CD4-positive, alpha-beta memory T cell (primary cell): Measurements from ENCODE around the gene ASTN2. TPM values are rescaled to one million over a fixed set of nuclear protein-coding genes. Genes with fewer than 3 reads are reported as not detected.

Experiments
- CTCF ChIA-PET: fragments of 350-600 bp; sonication (Branson Sonifier 250); formaldehyde crosslinking; loops from one replicate; lab custom pipeline; 2021; ENCODE audit warnings: inconsistent platforms; ENCODE audit not compliant: partially characterized antibody; lab: Charles Lee
- POLR2A ChIA-PET: fragments of 350-600 bp; sonication (Branson Sonifier 250); formaldehyde crosslinking; loops from one replicate; lab custom pipeline; 2021; ENCODE audit not compliant: partially characterized antibody; lab: Charles Lee
- DNase-seq, 5 donors: peaks; one replicate each; pipeline versions ENCODE4 v3.0.0 to v3.0.0-alpha.2; 2020 to 2022; ENCODE audit warnings: mixed read lengths in 1 of 5
- H3K27ac ChIP-seq: one replicate; pipeline ENCODE4 v1.7.0; 2013; ENCODE audit warnings: low read depth, low read length
- H3K27me3 ChIP-seq: 2 replicates; pipeline ENCODE4 v1.7.0; 2013; ENCODE audit warnings: mild to moderate bottlenecking, low read length, moderate library complexity; ENCODE audit not compliant: insufficient read depth
- H3K36me3 ChIP-seq: 2 replicates; pipeline ENCODE4 v1.7.0; 2013; ENCODE audit warnings: mild to moderate bottlenecking, low read length, moderate library complexity; ENCODE audit not compliant: insufficient read depth
- H3K4me1 ChIP-seq: 2 replicates; pipeline ENCODE4 v1.7.0; 2013; ENCODE audit warnings: mild to moderate bottlenecking, low read length, moderate library complexity; ENCODE audit not compliant: insufficient read depth
- H3K4me3 ChIP-seq, 2 donors: one replicate each; pipeline ENCODE4 v1.7.0; 2013; ENCODE audit warnings: low read length in 2 of 2, mild to moderate bottlenecking in 1 of 2
- H3K9me3 ChIP-seq, 2 donors: one replicate each; pipeline ENCODE4 v1.7.0; 2013; ENCODE audit warnings: low read length in 2 of 2, control low read depth in 1 of 2; ENCODE audit not compliant: control insufficient read depth in 1 of 2
- H3K27ac Mint-ChIP-seq, 7 donors: one replicate each; pipeline ENCODE4 v1.8.0; 2020 to 2021; ENCODE audit warnings: mixed read lengths in 7 of 7, mild to moderate bottlenecking in 6 of 7, inconsistent platforms in 3 of 7, moderate library complexity in 3 of 7
- H3K27me3 Mint-ChIP-seq, 2 donors: one replicate each; pipeline ENCODE4 v1.8.0; 2020 to 2021; ENCODE audit warnings: mixed read lengths in 2 of 2
- H3K36me3 Mint-ChIP-seq, 2 donors: one replicate each; pipeline ENCODE4 v1.8.0; 2020 to 2021; ENCODE audit warnings: mixed read lengths in 2 of 2, inconsistent platforms in 1 of 2, mild to moderate bottlenecking in 1 of 2
- H3K4me1 Mint-ChIP-seq, 4 donors: one replicate each; pipeline ENCODE4 v1.8.0; 2020 to 2021; ENCODE audit warnings: mixed read lengths in 4 of 4, mild to moderate bottlenecking in 1 of 4
- H3K4me3 Mint-ChIP-seq, 8 donors: one replicate each; pipeline ENCODE4 v1.8.0; 2020 to 2021; ENCODE audit warnings: mixed read lengths in 8 of 8, mild to moderate bottlenecking in 7 of 8, moderate library complexity in 6 of 8, inconsistent platforms in 3 of 8
- H3K9me3 Mint-ChIP-seq, 8 donors: one replicate each; pipeline ENCODE4 v1.8.0; 2020 to 2021; ENCODE audit warnings: mixed read lengths in 8 of 8, mild to moderate bottlenecking in 5 of 8, inconsistent platforms in 3 of 8, moderate library complexity in 1 of 8
- intact Hi-C: fragments of 100-400 bp; cut with micrococcal nuclease; formaldehyde crosslinking; loops from one replicate; pipeline ENCODE4 v1.15.1; 2023
- polyA plus RNA-seq, 2 donors: library from polyadenylated mRNA; unstranded; fragments of 300-500 nt; fragmentation: Illumina TruSeq; gene quantifications; one replicate each; pipeline ENCODE4 v1.2.3, GENCODE V29; 2021
- total RNA-seq, 2 experiments: library from RNA; stranded (reverse); gene quantifications; one replicate each; pipeline ENCODE4 v1.2.3, GENCODE V29; 2021

Gene ASTN2
- total and polyA plus RNA-seq, 4 experiments from 2014 or later = 2.7 to 5.9 (median 4.8) TPM

DNA sequence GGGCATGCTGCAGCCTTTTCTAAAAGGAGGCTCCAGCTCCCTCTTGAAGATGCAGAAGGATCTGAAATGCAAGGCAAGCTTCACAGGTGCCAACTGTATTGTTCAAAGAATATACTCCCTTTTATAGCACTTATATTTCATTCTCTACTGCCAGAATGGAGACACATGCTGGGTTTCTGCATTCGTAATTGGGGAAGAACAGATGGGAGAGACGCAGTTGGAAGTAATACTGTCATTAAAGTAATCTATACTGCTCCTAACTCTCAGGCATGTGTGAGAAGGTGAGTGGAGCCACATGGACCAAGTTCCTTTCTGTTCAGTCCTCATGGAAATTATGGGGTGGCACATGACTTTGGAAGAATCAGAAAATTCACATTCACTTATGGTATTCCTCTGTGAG is 501.3 kb downstream of the ASTN2 start:
- Histone ChIP-seq H3K36me3 (no peaks in the 10 kb centered on the region), H3K4me1 (no peaks in the 10 kb centered on the region), H3K4me3 (no peak overlapping the region), H3K27me3 (no peaks in the 10 kb centered on the region), H3K27ac (no peak overlapping the region), H3K9me3 (no peaks in the 10 kb centered on the region)
- no peak overlapping the region for H3K4me3 Mint-ChIP-seq
- H3K9me3 Mint-ChIP-seq = peaks cover 0 to 5% (median 2%) of the 10 kb centered on the region in 8 donors
- peaks cover 0 to 1% of the 10 kb centered on the region in 2 donors for H3K27me3 Mint-ChIP-seq
- H3K27ac Mint-ChIP-seq = no peak overlapping the region
- H3K36me3 Mint-ChIP-seq = no peaks in the 10 kb centered on the region
- ChIA-PET CTCF (no interaction called here), POLR2A (no interaction called here)
- intact Hi-C loops = no loop called here
- DNase-seq = no peak
- H3K4me1 Mint-ChIP-seq = no peaks in the 10 kb centered on the region

DNA sequence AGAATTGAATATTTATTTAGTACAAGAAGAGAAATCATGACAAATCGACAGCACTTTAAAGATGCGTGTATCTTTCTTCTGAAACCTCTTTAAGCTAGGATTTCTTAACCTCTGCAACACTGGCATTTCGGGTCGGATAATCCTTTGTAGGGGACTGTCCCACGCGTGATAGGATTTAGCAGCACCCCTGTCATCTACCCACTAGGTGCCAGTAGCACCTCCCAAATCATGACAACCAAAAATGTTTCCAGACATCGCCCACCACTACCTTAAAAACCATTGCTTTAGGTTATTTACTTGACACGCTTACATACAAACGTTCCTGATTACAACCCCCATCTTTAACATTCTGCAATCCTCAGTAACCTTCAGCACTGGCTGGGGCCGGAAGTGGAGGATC is 504.7 kb downstream of the ASTN2 start:
- Histone ChIP-seq H3K27me3 (no peaks in the 10 kb centered on the region), H3K27ac (no peak overlapping the region), H3K4me3 (no peak overlapping the region), H3K9me3 (no peaks in the 10 kb centered on the region), H3K4me1 (no peaks in the 10 kb centered on the region), H3K36me3 (no peaks in the 10 kb centered on the region)
- peaks cover 0 to 5% (median under 1%) of the 10 kb centered on the region in 8 donors for H3K9me3 Mint-ChIP-seq
- H3K4me3 Mint-ChIP-seq = no peak overlapping the region
- no peak for DNase-seq
- no peaks in the 10 kb centered on the region for H3K27me3 Mint-ChIP-seq
- no peaks in the 10 kb centered on the region for H3K4me1 Mint-ChIP-seq
- H3K27ac Mint-ChIP-seq = no peak overlapping the region
- POLR2A ChIA-PET = no interaction called here
- intact Hi-C loops = no loop called here
- no peaks in the 10 kb centered on the region for H3K36me3 Mint-ChIP-seq
- CTCF ChIA-PET = no interaction called here

DNA sequence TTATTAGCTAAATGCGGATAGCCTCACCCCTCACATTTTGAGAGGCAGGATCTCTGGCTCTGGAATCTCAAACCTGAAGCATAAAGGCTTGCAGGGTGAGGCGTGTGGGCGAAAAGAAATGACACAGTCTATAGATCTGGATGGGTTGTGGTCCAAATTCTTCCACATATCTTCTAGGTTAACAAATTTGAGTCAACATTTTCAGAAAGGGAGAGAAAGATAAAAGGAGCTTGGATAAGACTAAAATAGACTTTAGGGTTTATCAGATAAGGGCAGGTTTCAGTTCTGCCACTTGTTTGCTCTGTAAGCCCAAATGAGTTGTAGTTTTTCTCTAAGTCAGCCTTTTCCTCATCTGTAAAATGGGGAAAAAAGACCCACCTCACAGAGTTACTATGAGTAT is 506.9 kb downstream of the ASTN2 start:
- H3K27me3 ChIP-seq = no peaks in the 10 kb centered on the region
- Mint-ChIP-seq H3K27me3 (no peaks in the 10 kb centered on the region), H3K4me1 (no peaks in the 10 kb centered on the region), H3K27ac (no peak overlapping the region), H3K9me3 (peaks cover 0 to 5% (median 2%) of the 10 kb centered on the region in 8 donors), H3K36me3 (no peaks in the 10 kb centered on the region), H3K4me3 (no peak overlapping the region)
- H3K9me3 ChIP-seq = no peaks in the 10 kb centered on the region
- intact Hi-C loops = no loop called here
- POLR2A ChIA-PET = no interaction called here
- DNase-seq = no peak
- H3K4me1 ChIP-seq = no peaks in the 10 kb centered on the region
- CTCF ChIA-PET = no interaction called here
- no peak overlapping the region for H3K4me3 ChIP-seq
- no peak overlapping the region for H3K27ac ChIP-seq
- no peaks in the 10 kb centered on the region for H3K36me3 ChIP-seq

DNA sequence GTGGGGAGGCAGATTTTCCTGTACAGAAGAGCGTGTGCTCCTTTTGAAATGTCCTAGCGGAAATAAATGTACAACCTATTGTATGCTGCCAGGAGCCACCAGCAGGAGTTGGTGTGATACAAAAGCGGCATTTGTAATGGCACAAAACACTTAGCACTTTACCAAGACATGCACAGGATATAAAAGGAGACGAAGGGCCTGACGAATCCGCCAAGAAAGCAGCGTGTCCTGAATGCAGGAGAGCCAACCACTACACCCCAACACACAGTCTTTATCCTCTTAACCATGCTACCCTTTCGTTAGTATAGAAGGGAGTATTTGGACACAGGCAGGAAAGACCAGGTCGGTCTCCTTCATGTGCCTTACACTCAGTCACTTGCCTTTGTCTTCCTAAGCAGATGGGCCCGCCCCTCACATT is 509.7 kb downstream of the ASTN2 start:
- Histone ChIP-seq H3K4me3 (no peak overlapping the region), H3K9me3 (no peaks in the 10 kb centered on the region), H3K27me3 (no peaks in the 10 kb centered on the region), H3K27ac (no peak overlapping the region), H3K4me1 (no peaks in the 10 kb centered on the region), H3K36me3 (no peaks in the 10 kb centered on the region)
- no peak for DNase-seq
- Mint-ChIP-seq H3K36me3 (no peaks in the 10 kb centered on the region), H3K4me1 (no peaks in the 10 kb centered on the region), H3K27ac (no peak overlapping the region), H3K9me3 (peaks cover 1 to 11% (median 6%) of the 10 kb centered on the region in 8 donors), H3K4me3 (no peak overlapping the region), H3K27me3 (no peaks in the 10 kb centered on the region)
- ChIA-PET CTCF (no interaction called here), POLR2A (no interaction called here)
- intact Hi-C loops = no loop called here

DNA sequence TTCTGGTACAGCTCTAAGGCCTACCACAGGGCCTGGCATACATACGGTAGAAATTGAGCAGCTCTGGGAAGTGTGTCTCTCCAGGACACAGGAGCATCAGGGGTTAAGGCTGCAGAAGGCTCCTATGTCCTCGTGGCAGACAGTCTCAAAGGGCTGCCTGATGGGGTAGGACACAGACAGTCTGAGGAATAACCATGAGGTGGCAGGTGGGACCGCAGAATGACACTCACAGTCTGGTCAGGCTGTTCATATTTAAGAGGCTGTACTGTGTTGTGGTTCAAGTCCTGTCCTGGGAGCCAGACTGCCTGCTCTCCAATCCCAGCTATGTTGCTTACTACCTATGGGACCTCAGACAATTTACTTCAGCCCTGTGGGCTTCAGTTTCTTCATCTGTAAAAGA is 510.7 kb downstream of the ASTN2 start:
- no peaks in the 10 kb centered on the region for H3K36me3 ChIP-seq
- intact Hi-C loops = no loop called here
- no peak overlapping the region for H3K4me3 ChIP-seq
- no peak overlapping the region for H3K27ac Mint-ChIP-seq
- H3K36me3 Mint-ChIP-seq = no peaks in the 10 kb centered on the region
- peaks cover 5 to 16% (median 12%) of the 10 kb centered on the region in 8 donors for H3K9me3 Mint-ChIP-seq
- no peak overlapping the region for H3K4me3 Mint-ChIP-seq
- no peaks in the 10 kb centered on the region for H3K27me3 Mint-ChIP-seq
- ChIA-PET CTCF (no interaction called here), POLR2A (no interaction called here)
- H3K9me3 ChIP-seq = no peaks in the 10 kb centered on the region
- no peak overlapping the region for H3K27ac ChIP-seq
- H3K4me1 ChIP-seq = no peaks in the 10 kb centered on the region
- no peaks in the 10 kb centered on the region for H3K27me3 ChIP-seq
- H3K4me1 Mint-ChIP-seq = no peaks in the 10 kb centered on the region
- no peak for DNase-seq

DNA sequence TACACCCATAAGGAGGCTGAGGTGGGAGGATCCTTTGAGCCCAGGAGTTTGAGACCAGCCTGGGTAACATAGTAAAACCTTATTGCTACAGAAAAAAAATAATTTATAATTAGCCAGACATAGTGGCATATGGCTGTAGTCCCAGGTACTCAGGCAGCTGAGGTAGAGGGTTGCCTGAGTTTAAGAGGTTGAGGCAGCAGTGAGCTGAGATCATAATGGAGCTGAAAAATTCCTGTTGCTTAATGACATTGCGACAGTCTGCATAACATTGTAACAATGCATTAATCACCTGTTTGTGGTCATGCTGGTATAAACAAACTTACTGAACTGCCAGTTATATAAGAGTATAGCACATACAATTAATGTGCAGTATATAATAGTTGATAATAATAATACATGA is 513.6 kb downstream of the ASTN2 start:
- no peaks in the 10 kb centered on the region for H3K36me3 Mint-ChIP-seq
- H3K27me3 Mint-ChIP-seq = no peaks in the 10 kb centered on the region
- Histone ChIP-seq H3K4me3 (no peak overlapping the region), H3K27ac (no peak overlapping the region), H3K36me3 (no peaks in the 10 kb centered on the region), H3K4me1 (no peaks in the 10 kb centered on the region), H3K9me3 (no peaks in the 10 kb centered on the region), H3K27me3 (no peaks in the 10 kb centered on the region)
- H3K4me1 Mint-ChIP-seq = no peaks in the 10 kb centered on the region
- H3K9me3 Mint-ChIP-seq = peaks cover 3 to 22% (median 10%) of the 10 kb centered on the region in 8 donors
- DNase-seq = no peak
- no peak overlapping the region for H3K4me3 Mint-ChIP-seq
- ChIA-PET CTCF (no interaction called here), POLR2A (no interaction called here)
- H3K27ac Mint-ChIP-seq = no peak overlapping the region
- intact Hi-C loops = no loop called here

DNA sequence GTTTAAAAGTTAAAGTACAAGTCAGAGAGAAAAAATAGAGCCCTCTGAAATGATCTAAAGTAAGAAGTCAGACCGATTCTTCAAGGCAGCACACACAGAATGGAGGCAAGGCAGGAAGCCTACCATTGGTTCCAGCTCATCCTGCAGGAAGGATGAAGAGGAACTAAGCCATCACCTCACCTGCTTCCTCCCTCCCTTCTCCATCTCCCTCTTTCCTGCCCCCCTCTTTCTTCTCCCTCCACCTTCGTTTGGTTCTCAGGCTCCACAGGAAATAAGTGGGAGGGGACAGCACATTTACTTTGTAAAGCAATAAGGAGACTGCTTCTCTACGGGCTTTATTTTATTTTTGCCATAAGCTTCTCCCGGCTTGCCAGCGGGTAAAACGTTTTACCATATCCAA is 514.3 kb downstream of the ASTN2 start:
- Histone ChIP-seq H3K4me1 (no peaks in the 10 kb centered on the region), H3K9me3 (no peaks in the 10 kb centered on the region), H3K36me3 (no peaks in the 10 kb centered on the region), H3K27me3 (no peaks in the 10 kb centered on the region), H3K4me3 (no peak overlapping the region), H3K27ac (no peak overlapping the region)
- intact Hi-C loops = no loop called here
- Mint-ChIP-seq H3K4me1 (no peaks in the 10 kb centered on the region), H3K36me3 (no peaks in the 10 kb centered on the region), H3K9me3 (peaks cover 3 to 22% (median 10%) of the 10 kb centered on the region in 8 donors), H3K4me3 (no peak overlapping the region), H3K27me3 (no peaks in the 10 kb centered on the region), H3K27ac (no peak overlapping the region)
- ChIA-PET CTCF (no interaction called here), POLR2A (no interaction called here)
- DNase-seq = no peak

DNA sequence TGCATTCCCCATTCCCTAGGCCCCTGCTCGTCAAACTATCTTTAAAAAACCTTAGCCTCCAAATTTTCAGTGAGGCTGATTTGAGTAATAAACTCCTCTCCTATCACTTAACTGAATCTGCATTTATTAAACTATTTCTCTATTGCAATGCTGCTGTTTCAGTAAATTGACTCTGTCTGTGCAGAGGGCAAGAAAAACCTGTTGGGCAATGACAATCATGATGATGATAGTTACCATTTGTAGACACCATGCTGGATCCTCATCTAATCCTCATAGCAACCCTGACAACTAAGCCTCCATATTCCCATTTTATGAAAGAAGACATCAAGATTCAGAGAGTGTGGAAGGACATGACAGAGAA is 514.9 kb downstream of the ASTN2 start:
- POLR2A ChIA-PET = no interaction called here
- CTCF ChIA-PET = no interaction called here
- no peak for DNase-seq
- Histone ChIP-seq H3K4me3 (no peak overlapping the region), H3K9me3 (no peaks in the 10 kb centered on the region), H3K4me1 (no peaks in the 10 kb centered on the region), H3K27me3 (no peaks in the 10 kb centered on the region), H3K27ac (no peak overlapping the region), H3K36me3 (no peaks in the 10 kb centered on the region)
- Mint-ChIP-seq H3K27me3 (no peaks in the 10 kb centered on the region), H3K9me3 (peaks cover 3 to 22% (median 10%) of the 10 kb centered on the region in 8 donors), H3K4me3 (no peak overlapping the region), H3K27ac (no peak overlapping the region), H3K36me3 (no peaks in the 10 kb centered on the region), H3K4me1 (no peaks in the 10 kb centered on the region)
- intact Hi-C loops = no loop called here
